Neural cell (in vitro differentiated cells): ENCODE measurements around the gene TTN. TPM values are rescaled to one million over a fixed set of nuclear protein-coding genes. Genes with fewer than 3 reads are reported as not detected.

Source experiments
- H2AFZ ChIP-seq: fragments of 200-600, 300-800 bp; sonication (generic), shearing (Covaris generic); 2 replicates; pipeline ENCODE4 v1.6.0; 2014; ENCODE audit warnings: low read depth, mild to moderate bottlenecking, antibody characterized with exemption, low read length, moderate library complexity
- H3F3A ChIP-seq: fragments of 200-600 bp; shearing (Covaris generic); 2 replicates; pipeline ENCODE4 v1.6.1; 2016; ENCODE audit warnings: mild to moderate bottlenecking, moderate library complexity, mixed read lengths, antibody characterized with exemption, low read length; ENCODE audit not compliant: insufficient read depth, poor library complexity, severe bottlenecking
- H3K27ac ChIP-seq: fragments of 200-600, 300-800 bp; sonication (generic), shearing (Covaris generic); 2 replicates; pipeline ENCODE4 v1.5.1; 2014; ENCODE audit warnings: mild to moderate bottlenecking, low read length, moderate library complexity
- H3K27me3 ChIP-seq: fragments of 300-800, 200-600 bp; sonication (generic), shearing (Covaris generic); 2 replicates; pipeline ENCODE4 v1.6.0; 2014; ENCODE audit warnings: mild to moderate bottlenecking, low read depth, low read length, moderate library complexity; ENCODE audit not compliant: insufficient read depth
- H3K36me3 ChIP-seq: fragments of 300-800, 200-600 bp; sonication (generic), shearing (Covaris generic); 2 replicates; pipeline ENCODE4 v1.5.1; 2014; ENCODE audit warnings: mild to moderate bottlenecking, antibody characterized with exemption, low read length, moderate library complexity; ENCODE audit not compliant: insufficient read depth
- H3K4me2 ChIP-seq: fragments of 300-800, 200-600 bp; sonication (generic), shearing (Covaris generic); 2 replicates; pipeline ENCODE4 v1.6.0; 2014; ENCODE audit warnings: mild to moderate bottlenecking, low read length
- H3K4me3 ChIP-seq: fragments of 300-800, 200-600 bp; sonication (generic), shearing (Covaris generic); 2 replicates; pipeline ENCODE4 v1.5.1; 2014; ENCODE audit warnings: mild to moderate bottlenecking, low read length, moderate library complexity
- H3K79me2 ChIP-seq: fragments of 200-600 bp; shearing (Covaris generic); replicated peaks from 2 replicates; pipeline ENCODE4 v1.6.0; 2014; ENCODE audit warnings: mild to moderate bottlenecking, low read length, moderate library complexity; ENCODE audit not compliant: insufficient read depth
- H3K9ac ChIP-seq: fragments of 300-800, 200-600 bp; sonication (generic), shearing (Covaris generic); 2 replicates; pipeline ENCODE4 v1.6.1; 2016; ENCODE audit warnings: mild to moderate bottlenecking, low read length, mixed read lengths
- H3K9me2 ChIP-seq: fragments of 200-600 bp; shearing (Covaris generic); 2 replicates; pipeline ENCODE4 v1.6.1; 2016; ENCODE audit warnings: mild to moderate bottlenecking, low read length, mixed read lengths; ENCODE audit not compliant: insufficient read depth
- H3K9me3 ChIP-seq: fragments of 200-600, 300-800 bp; sonication (generic), shearing (Covaris generic); 2 replicates; pipeline ENCODE4 v1.6.1; 2016; ENCODE audit warnings: mild to moderate bottlenecking, mixed run types, low read length, moderate library complexity, mixed read lengths
- H4K20me1 ChIP-seq: fragments of 200-600 bp; shearing (Covaris generic); 2 replicates; pipeline ENCODE4 v1.6.1; 2016; ENCODE audit warnings: mild to moderate bottlenecking, mixed run types; ENCODE audit not compliant: insufficient read depth
- CTCF ChIP-seq: fragments of 450-650 bp; IDR thresholded peaks from 2 replicates; pipeline ENCODE4 v1.5.1; 2014; ENCODE audit warnings: antibody characterized with exemption, mild to moderate bottlenecking, moderate library complexity; ENCODE audit not compliant: poor library complexity, severe bottlenecking
- EP300 ChIP-seq: fragments of 450-650 bp; conservative IDR thresholded peaks from 2 replicates; pipeline ENCODE4 v1.6.1; 2014; ENCODE audit warnings: antibody characterized with exemption, mild to moderate bottlenecking, moderate library complexity; ENCODE audit not compliant: poor library complexity, severe bottlenecking
- EZH2 ChIP-seq: fragments of 200-600, 300-800 bp; shearing (Covaris generic), sonication (generic); IDR thresholded peaks from 2 replicates; pipeline ENCODE4 v1.6.1; 2014; ENCODE audit warnings: antibody characterized with exemption, low read length, borderline replicate concordance, mild to moderate bottlenecking; ENCODE audit not compliant: insufficient read depth, poor library complexity, severe bottlenecking
- MXI1 ChIP-seq: fragments of 450-650 bp; conservative IDR thresholded peaks from 2 replicates; pipeline ENCODE4 v1.6.1; 2014; ENCODE audit warnings: antibody characterized with exemption, mild to moderate bottlenecking; ENCODE audit not compliant: poor library complexity, severe bottlenecking
- POLR2AphosphoS5 ChIP-seq: IDR thresholded peaks from 2 replicates; pipeline ENCODE4 v1.6.1; 2012
- RAD21 ChIP-seq: fragments of 450-650 bp; conservative IDR thresholded peaks from 2 replicates; pipeline ENCODE4 v1.6.1; 2014; ENCODE audit warnings: antibody characterized with exemption, mild to moderate bottlenecking, moderate library complexity
- SMC3 ChIP-seq: fragments of 450-650 bp; conservative IDR thresholded peaks from 2 replicates; pipeline ENCODE4 v1.6.1; 2014; ENCODE audit warnings: antibody characterized with exemption, mild to moderate bottlenecking, moderate library complexity; ENCODE audit not compliant: poor library complexity
- TAF1 ChIP-seq: IDR thresholded peaks from 2 replicates; pipeline ENCODE4 v1.6.1; 2012; ENCODE audit warnings: low read depth
- polyA plus RNA-seq: library from polyadenylated mRNA; depleted of rRNA; stranded (reverse); fragments of >200 nt; gene quantifications from 2 replicates; pipeline ENCODE4 v1.2.3, GENCODE V29; 2014
- TF ChIP-seq, protein P1 (sequence below): IDR thresholded peaks from 2 replicates; pipeline ENCODE4 v1.6.1; 2012; ENCODE audit warnings: borderline replicate concordance

TTN gene
- polyA plus RNA-seq, 1 donor from 2014 or later = 0.10 TPM

- Histone ChIP-seq H3F3A (no peaks in the 10 kb centered on the region), H2AFZ (no peak overlapping the region), H3K9ac (no peak overlapping the region), H3K27me3 (no peaks in the 10 kb centered on the region), H3K9me2 (no peaks in the 10 kb centered on the region), H3K4me3 (no peak overlapping the region), H3K4me2 (no peak overlapping the region), H3K27ac (no peak overlapping the region), H3K79me2 (no peaks in the 10 kb centered on the region), H4K20me1 (no peaks in the 10 kb centered on the region), H3K9me3 (no peaks in the 10 kb centered on the region), H3K36me3 (no peaks in the 10 kb centered on the region)
- TF ChIP-seq CTCF = no peak
These were observed 104.9 kb downstream of the TTN start for GRCh38 chr2:178702361-178702760.

GRCh38 chr2:178700922-178701342, 106.3 kb downstream of the TTN start:
- H3K79me2 ChIP-seq = no peaks in the 10 kb centered on the region
- no peak overlapping the region for H3K4me3 ChIP-seq
- H4K20me1 ChIP-seq = no peaks in the 10 kb centered on the region
- H3K4me2 ChIP-seq = no peak overlapping the region
- TF ChIP-seq POLR2AphosphoS5 (no peak), MXI1 (no peak), SMC3 (no peak), EZH2 (no peak), CTCF (no peak), RAD21 (no peak), EP300 (no peak), TAF1 (no peak)
- TF ChIP-seq, protein P1, sequence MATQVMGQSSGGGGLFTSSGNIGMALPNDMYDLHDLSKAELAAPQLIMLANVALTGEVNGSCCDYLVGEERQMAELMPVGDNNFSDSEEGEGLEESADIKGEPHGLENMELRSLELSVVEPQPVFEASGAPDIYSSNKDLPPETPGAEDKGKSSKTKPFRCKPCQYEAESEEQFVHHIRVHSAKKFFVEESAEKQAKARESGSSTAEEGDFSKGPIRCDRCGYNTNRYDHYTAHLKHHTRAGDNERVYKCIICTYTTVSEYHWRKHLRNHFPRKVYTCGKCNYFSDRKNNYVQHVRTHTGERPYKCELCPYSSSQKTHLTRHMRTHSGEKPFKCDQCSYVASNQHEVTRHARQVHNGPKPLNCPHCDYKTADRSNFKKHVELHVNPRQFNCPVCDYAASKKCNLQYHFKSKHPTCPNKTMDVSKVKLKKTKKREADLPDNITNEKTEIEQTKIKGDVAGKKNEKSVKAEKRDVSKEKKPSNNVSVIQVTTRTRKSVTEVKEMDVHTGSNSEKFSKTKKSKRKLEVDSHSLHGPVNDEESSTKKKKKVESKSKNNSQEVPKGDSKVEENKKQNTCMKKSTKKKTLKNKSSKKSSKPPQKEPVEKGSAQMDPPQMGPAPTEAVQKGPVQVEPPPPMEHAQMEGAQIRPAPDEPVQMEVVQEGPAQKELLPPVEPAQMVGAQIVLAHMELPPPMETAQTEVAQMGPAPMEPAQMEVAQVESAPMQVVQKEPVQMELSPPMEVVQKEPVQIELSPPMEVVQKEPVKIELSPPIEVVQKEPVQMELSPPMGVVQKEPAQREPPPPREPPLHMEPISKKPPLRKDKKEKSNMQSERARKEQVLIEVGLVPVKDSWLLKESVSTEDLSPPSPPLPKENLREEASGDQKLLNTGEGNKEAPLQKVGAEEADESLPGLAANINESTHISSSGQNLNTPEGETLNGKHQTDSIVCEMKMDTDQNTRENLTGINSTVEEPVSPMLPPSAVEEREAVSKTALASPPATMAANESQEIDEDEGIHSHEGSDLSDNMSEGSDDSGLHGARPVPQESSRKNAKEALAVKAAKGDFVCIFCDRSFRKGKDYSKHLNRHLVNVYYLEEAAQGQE = no peak
- H3K9me3 ChIP-seq = no peaks in the 10 kb centered on the region
- H3F3A ChIP-seq = no peaks in the 10 kb centered on the region
- no peak overlapping the region for H3K27ac ChIP-seq
- no peak overlapping the region for H2AFZ ChIP-seq
- no peaks in the 10 kb centered on the region for H3K36me3 ChIP-seq
- no peak overlapping the region for H3K9ac ChIP-seq
- no peaks in the 10 kb centered on the region for H3K9me2 ChIP-seq
- H3K27me3 ChIP-seq = no peaks in the 10 kb centered on the region
